ENCODE results near the gene LYRM9. TPM values are rescaled to one million over a fixed set of nuclear protein-coding genes. Genes with fewer than 3 reads are reported as not detected.

LYRM9 gene
- total and polyA plus RNA-seq, 9 of the 15 experiments (the other 6 are each of a cell fraction or from before 2014, with no cell fraction given): 0.98 to 4.7 (median 1.8) TPM

DNA sequence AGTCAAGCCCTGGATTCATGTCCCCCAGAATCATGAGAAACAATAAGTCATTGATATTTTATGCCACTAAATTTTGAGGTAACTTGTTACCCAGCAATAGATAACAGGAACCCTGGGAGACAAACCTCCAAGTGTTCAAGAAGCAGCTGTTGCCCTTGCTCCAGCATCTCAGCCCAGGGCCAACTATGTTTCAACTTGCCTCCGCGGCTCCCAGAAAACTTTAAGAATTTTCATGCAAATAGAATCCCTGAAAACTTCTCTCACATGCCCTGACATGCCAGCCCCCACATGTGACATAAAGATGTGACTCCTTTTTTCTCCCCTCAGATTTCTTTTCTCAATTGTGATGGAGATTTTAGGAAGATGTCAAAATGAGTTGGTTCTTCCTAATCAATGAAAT, 22.8 kb downstream of the LYRM9 start:
- no peak for FAIRE-seq
- no peaks in the 10 kb centered on the region for H3K36me3 ChIP-seq (ENCODE audit: control insufficient read depth, insufficient read depth, low read length)
- no peaks in the 10 kb centered on the region for H4K20me1 ChIP-seq (replicated peaks; ENCODE audit: control insufficient read depth, insufficient read depth, low read length)
- no peak for DNase-seq (ENCODE audit: extremely low read depth in 1 of 4, low spot score in 3 of 4)
- H3K4me3 ChIP-seq: no peak overlapping the region
- no peak overlapping the region for H3K4me2 ChIP-seq (ENCODE audit: insufficient read depth, low read length)
- ChIA-PET POLR2A (interaction anchor here (0.6 to 0.7 kb wide), 2 partner anchors 36 to 592 kb away, joined by 3 read pairs; no protein-coding TSS in a partner anchor), CTCF (ENCODE audit: low intra/inter-chr PET ratio) (no interaction called here)
- in situ Hi-C loops (cut with MboI) (no loop called here), intact Hi-C loops (cut with micrococcal nuclease) (no loop called here)
- H3K9me3 ChIP-seq (replicated peaks; ENCODE audit: control insufficient read depth, insufficient read depth, low read depth, low read length): no peaks in the 10 kb centered on the region
- TF ChIP-seq, protein P1, sequence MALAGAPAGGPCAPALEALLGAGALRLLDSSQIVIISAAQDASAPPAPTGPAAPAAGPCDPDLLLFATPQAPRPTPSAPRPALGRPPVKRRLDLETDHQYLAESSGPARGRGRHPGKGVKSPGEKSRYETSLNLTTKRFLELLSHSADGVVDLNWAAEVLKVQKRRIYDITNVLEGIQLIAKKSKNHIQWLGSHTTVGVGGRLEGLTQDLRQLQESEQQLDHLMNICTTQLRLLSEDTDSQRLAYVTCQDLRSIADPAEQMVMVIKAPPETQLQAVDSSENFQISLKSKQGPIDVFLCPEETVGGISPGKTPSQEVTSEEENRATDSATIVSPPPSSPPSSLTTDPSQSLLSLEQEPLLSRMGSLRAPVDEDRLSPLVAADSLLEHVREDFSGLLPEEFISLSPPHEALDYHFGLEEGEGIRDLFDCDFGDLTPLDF (CRISPR knock-in tag; IDR thresholded peaks at IDR 0.05): no peak
- TF ChIP-seq, protein P2, sequence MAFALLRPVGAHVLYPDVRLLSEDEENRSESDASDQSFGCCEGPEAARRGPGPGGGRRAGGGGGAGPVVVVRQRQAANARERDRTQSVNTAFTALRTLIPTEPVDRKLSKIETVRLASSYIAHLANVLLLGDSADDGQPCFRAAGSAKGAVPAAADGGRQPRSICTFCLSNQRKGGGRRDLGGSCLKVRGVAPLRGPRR (CRISPR knock-in tag; IDR thresholded peaks at IDR 0.05): no peak
- no peak for TF ChIP-seq ZNF384 (IDR thresholded peaks at IDR 0.05; ENCODE audit: low read depth, low read length)
- TF ChIP-seq NR1H2 (CRISPR knock-in tag; IDR thresholded peaks at IDR 0.05): no peak
- no peak for TF ChIP-seq SNIP1 (IDR thresholded peaks at IDR 0.05; ENCODE audit: low read depth)
- no peak for TF ChIP-seq ZZZ3 (IDR thresholded peaks at IDR 0.05)
- TF ChIP-seq HSF4 (CRISPR knock-in tag; IDR thresholded peaks at IDR 0.05; ENCODE audit: borderline replicate concordance): no peak
- TF ChIP-seq ZNF3 (CRISPR knock-in tag; IDR thresholded peaks at IDR 0.05): no peak
- no peak for TF ChIP-seq ETV6 (IDR thresholded peaks at IDR 0.05; ENCODE audit: borderline replicate concordance in 1 of 2, low read depth in 2 of 2, low read length in 1 of 2)
- TF ChIP-seq ETV6 (CRISPR knock-in tag; IDR thresholded peaks at IDR 0.05; ENCODE audit: borderline replicate concordance): no peak
- no peak for TF ChIP-seq CBX3 (IDR thresholded peaks at IDR 0.05; ENCODE audit: borderline replicate concordance in 1 of 2, low read length in 2 of 2)
- no peak for TF ChIP-seq ZFP30 (CRISPR knock-in tag; IDR thresholded peaks at IDR 0.05; ENCODE audit: borderline replicate concordance)
- TF ChIP-seq, protein P3, sequence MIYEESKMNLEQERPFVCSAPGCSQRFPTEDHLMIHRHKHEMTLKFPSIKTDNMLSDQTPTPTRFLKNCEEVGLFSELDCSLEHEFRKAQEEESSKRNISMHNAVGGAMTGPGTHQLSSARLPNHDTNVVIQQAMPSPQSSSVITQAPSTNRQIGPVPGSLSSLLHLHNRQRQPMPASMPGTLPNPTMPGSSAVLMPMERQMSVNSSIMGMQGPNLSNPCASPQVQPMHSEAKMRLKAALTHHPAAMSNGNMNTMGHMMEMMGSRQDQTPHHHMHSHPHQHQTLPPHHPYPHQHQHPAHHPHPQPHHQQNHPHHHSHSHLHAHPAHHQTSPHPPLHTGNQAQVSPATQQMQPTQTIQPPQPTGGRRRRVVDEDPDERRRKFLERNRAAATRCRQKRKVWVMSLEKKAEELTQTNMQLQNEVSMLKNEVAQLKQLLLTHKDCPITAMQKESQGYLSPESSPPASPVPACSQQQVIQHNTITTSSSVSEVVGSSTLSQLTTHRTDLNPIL (CRISPR knock-in tag; IDR thresholded peaks at IDR 0.05): no peak
- no peak for TF ChIP-seq ZNF561 (CRISPR knock-in tag; conservative IDR thresholded peaks at IDR 0.05)
- TF ChIP-seq, protein P4, sequence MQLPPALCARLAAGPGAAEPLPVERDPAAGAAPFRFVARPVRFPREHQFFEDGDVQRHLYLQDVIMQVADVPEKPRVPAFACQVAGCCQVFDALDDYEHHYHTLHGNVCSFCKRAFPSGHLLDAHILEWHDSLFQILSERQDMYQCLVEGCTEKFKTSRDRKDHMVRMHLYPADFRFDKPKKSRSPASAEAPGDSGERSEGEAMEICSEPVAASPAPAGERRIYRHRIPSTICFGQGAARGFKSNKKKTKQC (CRISPR knock-in tag; IDR thresholded peaks at IDR 0.05): no peak
- H3K9ac ChIP-seq (ENCODE audit: insufficient read depth in 1 of 2, low read depth in 2 of 2, low read length in 2 of 2): no peak overlapping the region
- H2AFZ ChIP-seq (ENCODE audit: low read depth, low read length): no peak overlapping the region
- no peaks in the 10 kb centered on the region for H3K4me1 ChIP-seq (replicated peaks in 1 of 2; ENCODE audit: control insufficient read depth in 2 of 2, insufficient read depth in 2 of 2, low read length in 2 of 2)
- ATAC-seq: no peak
- no peak overlapping the region for H3K27ac ChIP-seq (ENCODE audit: extremely low read depth, low read depth, low read length)
- no peaks in the 10 kb centered on the region for H3K9me1 ChIP-seq (ENCODE audit: control insufficient read depth, insufficient read depth, low read length)
- H3K27me3 ChIP-seq (ENCODE audit: control insufficient read depth in 2 of 2, insufficient read depth in 2 of 2, low read length in 2 of 2): peaks cover 18 to 20% of the 10 kb centered on the region in 2 experiments; a peak in 4 of 5 replicates
- 0% methylated on average over 2 of the region's 2 CpGs for WGBS (ENCODE audit: insufficient coverage, low coverage, missing lambda C conversion rate)
- H3K79me2 ChIP-seq (ENCODE audit: control insufficient read depth, insufficient read depth, low read length): no peaks in the 10 kb centered on the region
- BruUV-seq (replicated peaks): no TSS peak

Data from K562 (cell line).